BE2C (cell line): ENCODE data around the gene UBE2E2.

Experiments
- DNase-seq: peaks from one replicate; pipeline ENCODE4 v3.0.0-alpha.2; 2020
- H3K27me3 ChIP-seq: fragments of 250-450 bp; sonication (Bioruptor Pico); 2 replicates; pipeline ENCODE4 v1.5.1; 2020; ENCODE audit warnings: mild to moderate bottlenecking
- H3K36me3 ChIP-seq: fragments of 250-450 bp; sonication (Bioruptor Pico); 2 replicates; pipeline ENCODE4 v1.5.1; 2020; ENCODE audit warnings: mild to moderate bottlenecking
- H3K4me1 ChIP-seq: fragments of 250-450 bp; sonication (Bioruptor Pico); 2 replicates; pipeline ENCODE4 v1.5.1; 2020
- H3K4me3 ChIP-seq: 2 replicates; pipeline ENCODE4 v1.5.1; 2011; ENCODE audit warnings: low read depth, low read length
- H3K9me3 ChIP-seq: fragments of 250-450 bp; sonication (Bioruptor Pico); 2 replicates; pipeline ENCODE4 v1.5.1; 2020
- CTCF ChIP-seq: IDR thresholded peaks from 2 replicates; pipeline ENCODE4 v1.5.1; 2012; ENCODE audit warnings: mild to moderate bottlenecking, low read depth, low read length

Gene UBE2E2

GRCh38 chr3:23209103-23209502 lies 6.0 kb downstream of the UBE2E2 start:
- no peak for DNase-seq

GRCh38 chr3:23209747-23210487 lies 6.8 kb downstream of the UBE2E2 start:
- no peak for DNase-seq
- H3K36me3 ChIP-seq: no peaks in the 10 kb centered on the region
- no peak overlapping the region for H3K4me3 ChIP-seq
- TF ChIP-seq CTCF: no peak
- no peaks in the 10 kb centered on the region for H3K27me3 ChIP-seq
- no peaks in the 10 kb centered on the region for H3K4me1 ChIP-seq
- no peaks in the 10 kb centered on the region for H3K9me3 ChIP-seq

More at GRCh38 chr3:23209103-23209502, 6.0 kb downstream of the UBE2E2 start:
- H3K27me3 ChIP-seq: 0 out of 2 replicates have a peak, but pooled peaks cover 5% of the 10 kb centered on the region
- TF ChIP-seq CTCF: no peak
- H3K4me1 ChIP-seq: no peaks in the 10 kb centered on the region
- H3K36me3 ChIP-seq: no peaks in the 10 kb centered on the region
- H3K4me3 ChIP-seq: no peak overlapping the region
- H3K9me3 ChIP-seq: no peaks in the 10 kb centered on the region

- no peak overlapping the region for H3K4me3 ChIP-seq
- no peak for DNase-seq
- no peak for TF ChIP-seq CTCF
- no peaks in the 10 kb centered on the region for H3K36me3 ChIP-seq
- no peaks in the 10 kb centered on the region for H3K27me3 ChIP-seq
- H3K9me3 ChIP-seq: no peaks in the 10 kb centered on the region
- H3K4me1 ChIP-seq: no peaks in the 10 kb centered on the region
Measured at GRCh38 chr3:23213813-23214212, 10.7 kb downstream of the UBE2E2 start.

- Histone ChIP-seq H3K4me3 (no peak overlapping the region), H3K27me3 (no peaks in the 10 kb centered on the region), H3K4me1 (no peaks in the 10 kb centered on the region), H3K36me3 (no peaks in the 10 kb centered on the region), H3K9me3 (no peaks in the 10 kb centered on the region)
- no peak for DNase-seq
- TF ChIP-seq CTCF: no peak
Measured at GRCh38 chr3:23217872-23218554, 14.9 kb downstream of the UBE2E2 start.

- no peak for DNase-seq
- Histone ChIP-seq H3K27me3 (no peaks in the 10 kb centered on the region), H3K36me3 (no peaks in the 10 kb centered on the region), H3K9me3 (no peaks in the 10 kb centered on the region), H3K4me3 (no peak overlapping the region), H3K4me1 (no peaks in the 10 kb centered on the region)
- no peak for TF ChIP-seq CTCF
Measured at GRCh38 chr3:23219117-23219516, 16.0 kb downstream of the UBE2E2 start.

- Histone ChIP-seq H3K4me1 (no peaks in the 10 kb centered on the region), H3K36me3 (no peaks in the 10 kb centered on the region), H3K4me3 (no peak overlapping the region), H3K9me3 (no peaks in the 10 kb centered on the region), H3K27me3 (no peaks in the 10 kb centered on the region)
- no peak for TF ChIP-seq CTCF
- no peak for DNase-seq
Measured at GRCh38 chr3:23219552-23219951, 16.4 kb downstream of the UBE2E2 start.
